NCI-H1417 treated with DMSO at 0.1 percent for 48 hours (cell line): ENCODE data around the gene SORT1.
A peak's percentile ranks its signal among the peaks of the same experiment; 100 is the strongest.
"Not testable (repeated sequence)": the region's sequence is repeated elsewhere in the genome, so short reads cannot be mapped to it uniquely, and the experiment has no call there.

ENCODE experiments used
- DNase-seq: peaks from one replicate; lab custom pipeline; 2025; lab: John Stamatoyannopoulos, UW

The SORT1 gene

GRCh38 chr1:109379907-109380306, 17.8 kb downstream of the SORT1 start:
- no peak for DNase-seq

- no peak for DNase-seq
These were observed 18.3 kb downstream of the SORT1 start for GRCh38 chr1:109379422-109379821.

- no peak for DNase-seq
These were observed 20.0 kb downstream of the SORT1 start for GRCh38 chr1:109377698-109378097.

GRCh38 chr1:109373696-109374095, 24.0 kb downstream of the SORT1 start:
- DNase-seq: not testable (repeated sequence)

- no peak for DNase-seq
These were observed 24.6 kb downstream of the SORT1 start for GRCh38 chr1:109373126-109373525.

GRCh38 chr1:109372281-109372680, 25.4 kb downstream of the SORT1 start:
- no peak for DNase-seq

GRCh38 chr1:109371341-109371739, 26.4 kb downstream of the SORT1 start:
- DNase-seq: no peak

- DNase-seq: no peak
These were observed 26.9 kb downstream of the SORT1 start for GRCh38 chr1:109370712-109371340.

GRCh38 chr1:109369167-109369746, 28.5 kb downstream of the SORT1 start:
- DNase-seq: no peak

- DNase-seq: no peak
These were observed 29.3 kb downstream of the SORT1 start for GRCh38 chr1:109368464-109368863.

- no peak for DNase-seq
These were observed 30.1 kb downstream of the SORT1 start for GRCh38 chr1:109367626-109368025.

GRCh38 chr1:109365642-109366204, 32.0 kb downstream of the SORT1 start:
- DNase-seq: no peak

GRCh38 chr1:109361649-109362048, 36.1 kb downstream of the SORT1 start:
- no peak for DNase-seq

GRCh38 chr1:109361069-109361468, 36.6 kb downstream of the SORT1 start:
- no peak for DNase-seq

- no peak for DNase-seq
These were observed 40.1 kb downstream of the SORT1 start for GRCh38 chr1:109357616-109358015.

GRCh38 chr1:109356915-109357314, 40.8 kb downstream of the SORT1 start:
- DNase-seq: peak; percentile 20

- no peak for DNase-seq
These were observed 41.2 kb downstream of the SORT1 start for GRCh38 chr1:109356505-109356904.

GRCh38 chr1:109354929-109355328, 42.8 kb downstream of the SORT1 start:
- no peak for DNase-seq

- DNase-seq: no peak
These were observed 46.3 kb downstream of the SORT1 start for GRCh38 chr1:109351457-109351856.

GRCh38 chr1:109350655-109351054, 47.1 kb downstream of the SORT1 start:
- DNase-seq: no peak

- DNase-seq: no peak
These were observed 47.5 kb downstream of the SORT1 start for GRCh38 chr1:109350182-109350581.

GRCh38 chr1:109347511-109347910, 50.2 kb downstream of the SORT1 start:
- DNase-seq: no peak
